ENCODE data around the gene CD24.

GRCh38 chr6:106939208-106939607, 35.3 kb downstream of the CD24 start:
- TF ChIP-seq CTCF (IDR thresholded peaks at IDR 0.05) (no peak), POLR2A (IDR thresholded peaks at IDR 0.05) (no peak)

Measured in esophagus squamous epithelium (tissue), 4 donors.